ENCODE results near the gene ADGRA1.

The ADGRA1 gene

GRCh38 chr10:133075346-133076137 lies 12.2 kb upstream of the ADGRA1 start:
- DNase-seq (ENCODE audit: low read depth, low spot score) = no peak

GRCh38 chr10:133076274-133077038 lies 11.3 kb upstream of the ADGRA1 start:
- DNase-seq (ENCODE audit: low read depth, low spot score) = no peak

DNA sequence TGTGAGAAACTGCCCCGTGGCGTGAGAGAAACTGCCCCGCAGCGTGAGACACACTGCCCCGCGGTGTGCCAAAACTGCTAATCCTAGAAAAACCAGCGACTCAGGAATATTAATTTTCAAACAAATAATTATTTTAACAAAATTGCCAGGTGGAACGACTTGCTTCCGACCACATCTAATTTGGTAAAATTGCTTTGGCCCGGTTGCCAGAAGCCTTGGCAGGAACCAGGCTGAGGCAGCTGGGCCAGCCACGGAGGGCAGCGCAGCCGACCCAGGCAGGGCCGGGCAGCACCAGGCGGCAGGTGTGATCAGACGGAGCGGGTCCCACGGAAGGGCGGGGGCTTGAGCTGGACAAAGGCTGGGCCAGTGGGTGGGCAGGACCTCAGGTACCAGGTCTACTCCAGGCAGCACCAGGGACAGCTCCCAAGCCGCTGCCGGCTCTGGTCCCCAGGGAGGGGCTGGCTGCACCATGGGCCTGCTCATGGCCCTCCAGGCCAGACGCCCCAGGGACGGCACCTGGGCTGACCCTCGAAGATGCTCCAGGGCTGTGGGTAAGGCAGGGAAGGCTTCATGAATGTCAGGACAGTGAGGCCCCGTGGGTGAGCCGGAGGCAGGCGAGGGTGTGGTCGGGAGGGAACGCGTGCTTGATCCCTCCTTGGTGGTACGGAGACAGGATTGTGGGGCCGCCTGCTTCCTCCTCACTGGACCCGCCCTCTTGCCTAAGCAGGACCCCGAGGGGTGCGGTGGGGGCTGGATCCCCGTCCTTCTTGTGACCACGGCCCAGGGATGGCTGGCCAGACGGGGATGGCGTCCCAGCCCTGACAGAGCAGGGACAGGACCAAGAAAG lies 7.7 kb upstream of the ADGRA1 start:
- DNase-seq (ENCODE audit: low read depth, low spot score) = no peak

- no peak for DNase-seq (ENCODE audit: low read depth, low spot score)
These were observed 7.1 kb upstream of the ADGRA1 start for GRCh38 chr10:133080683-133081040.

- no peak for DNase-seq (ENCODE audit: low read depth, low spot score)
These were observed 6.1 kb upstream of the ADGRA1 start for GRCh38 chr10:133081636-133082035.

DNA sequence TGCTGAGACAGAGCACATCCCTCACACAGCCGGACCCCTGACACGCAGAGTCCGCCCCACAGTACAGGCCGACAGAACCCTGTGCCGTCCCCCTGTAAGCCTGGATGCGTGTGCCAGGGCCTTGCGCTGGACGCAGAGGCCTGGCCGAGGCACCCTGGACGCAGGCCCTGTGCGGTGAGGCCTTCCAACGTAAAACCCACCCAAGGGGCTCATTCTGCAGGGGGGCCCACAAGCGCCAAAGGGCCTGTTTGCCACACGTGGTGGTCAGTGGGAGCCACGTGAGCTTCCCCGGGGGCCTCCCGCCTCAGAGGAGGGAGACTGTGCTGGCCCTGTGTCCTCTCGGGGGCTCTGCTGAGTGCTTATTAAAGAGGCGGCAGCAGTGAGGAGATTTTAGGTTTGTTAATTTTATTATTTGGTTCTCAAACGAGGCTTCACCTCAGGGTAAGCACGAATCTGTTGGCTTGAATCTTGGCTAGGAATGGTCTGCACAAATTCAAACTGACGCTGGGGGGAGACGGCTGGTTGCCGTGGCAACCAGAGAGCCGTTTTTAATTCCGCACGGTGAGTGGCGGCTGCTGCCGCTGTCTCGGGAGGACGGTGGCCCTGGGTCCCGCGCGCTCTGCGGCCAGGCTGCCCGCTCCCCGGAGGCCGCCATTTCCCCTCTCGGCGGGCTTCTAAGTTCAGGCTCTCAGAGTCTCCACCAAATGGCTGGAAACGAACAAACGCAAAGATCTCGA lies 4.9 kb upstream of the ADGRA1 start:
- DNase-seq (ENCODE audit: low read depth, low spot score) = no peak

- no peak for DNase-seq (ENCODE audit: low read depth, low spot score)
These were observed 4.2 kb upstream of the ADGRA1 start for GRCh38 chr10:133083422-133084100.

- DNase-seq (ENCODE audit: low read depth, low spot score) = no peak
These were observed 3.2 kb upstream of the ADGRA1 start for GRCh38 chr10:133084491-133084890.

DNA sequence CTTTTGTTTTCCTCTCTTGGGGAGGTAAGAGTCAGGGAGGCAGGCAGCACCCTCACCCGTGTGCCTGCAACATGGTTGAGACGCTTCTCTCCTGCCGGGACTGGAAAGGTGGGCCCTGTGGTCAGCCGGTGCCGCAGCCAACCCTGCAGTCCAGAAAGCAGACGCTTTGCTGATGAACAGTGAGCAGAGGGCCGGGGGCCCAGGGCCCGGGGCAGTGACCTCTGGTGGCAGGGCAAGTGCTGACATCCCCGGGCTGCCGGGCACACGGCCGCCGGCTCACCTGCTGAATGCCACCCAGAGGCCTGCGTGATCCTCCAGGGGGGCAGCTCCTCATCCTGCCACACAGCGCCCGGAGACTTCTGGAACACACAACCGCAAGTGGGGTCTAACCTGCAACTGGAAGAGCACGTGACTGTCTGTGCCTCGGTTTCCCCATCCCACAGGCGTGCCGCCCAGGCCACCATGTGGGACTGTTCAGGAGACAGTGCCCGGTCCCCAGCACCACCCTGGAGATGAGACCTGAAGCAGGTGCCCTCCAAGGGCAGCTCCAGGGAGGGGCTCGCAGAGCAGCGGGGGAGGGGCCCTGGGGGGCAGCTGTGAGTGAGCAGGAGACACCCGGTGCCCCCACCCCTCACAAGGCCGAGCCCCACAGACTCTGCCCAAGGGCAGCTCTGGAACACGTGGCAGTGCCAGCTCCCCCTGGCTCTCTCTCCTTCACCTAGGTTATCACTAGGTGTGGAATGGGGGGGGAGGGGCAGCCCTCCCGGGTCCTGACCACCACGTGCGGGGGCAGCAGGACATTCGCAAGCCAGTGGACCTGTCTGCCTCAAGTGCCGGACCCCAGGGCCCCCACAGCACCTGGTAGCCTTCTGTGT lies 2.2 kb upstream of the ADGRA1 start:
- DNase-seq (ENCODE audit: low read depth, low spot score) = no peak

DNA sequence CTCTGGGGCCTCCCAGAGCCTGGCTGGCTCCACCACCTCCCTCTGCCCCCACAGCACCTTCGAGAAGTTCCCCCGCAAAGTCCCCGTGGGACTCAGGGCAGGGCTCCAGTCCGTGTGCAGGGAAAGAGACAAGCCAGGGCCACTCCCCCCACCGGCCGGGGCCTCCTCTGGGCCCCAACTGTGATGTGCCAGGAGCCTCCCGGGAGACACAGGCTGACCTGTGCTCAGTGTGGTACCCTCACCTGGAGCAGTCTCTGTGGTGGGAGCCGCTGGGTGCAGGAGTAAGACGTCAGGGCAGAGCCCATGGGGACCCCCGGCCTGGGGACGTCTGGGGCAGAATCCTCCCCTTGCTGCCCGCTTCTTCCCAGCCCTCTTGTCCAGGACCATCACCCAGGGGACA lies 1.5 kb upstream of the ADGRA1 start:
- DNase-seq (ENCODE audit: low read depth, low spot score) = no peak

GRCh38 chr10:133087045-133087678 lies 562 bp upstream of the ADGRA1 start:
- DNase-seq (ENCODE audit: low read depth, low spot score) = no peak

DNA sequence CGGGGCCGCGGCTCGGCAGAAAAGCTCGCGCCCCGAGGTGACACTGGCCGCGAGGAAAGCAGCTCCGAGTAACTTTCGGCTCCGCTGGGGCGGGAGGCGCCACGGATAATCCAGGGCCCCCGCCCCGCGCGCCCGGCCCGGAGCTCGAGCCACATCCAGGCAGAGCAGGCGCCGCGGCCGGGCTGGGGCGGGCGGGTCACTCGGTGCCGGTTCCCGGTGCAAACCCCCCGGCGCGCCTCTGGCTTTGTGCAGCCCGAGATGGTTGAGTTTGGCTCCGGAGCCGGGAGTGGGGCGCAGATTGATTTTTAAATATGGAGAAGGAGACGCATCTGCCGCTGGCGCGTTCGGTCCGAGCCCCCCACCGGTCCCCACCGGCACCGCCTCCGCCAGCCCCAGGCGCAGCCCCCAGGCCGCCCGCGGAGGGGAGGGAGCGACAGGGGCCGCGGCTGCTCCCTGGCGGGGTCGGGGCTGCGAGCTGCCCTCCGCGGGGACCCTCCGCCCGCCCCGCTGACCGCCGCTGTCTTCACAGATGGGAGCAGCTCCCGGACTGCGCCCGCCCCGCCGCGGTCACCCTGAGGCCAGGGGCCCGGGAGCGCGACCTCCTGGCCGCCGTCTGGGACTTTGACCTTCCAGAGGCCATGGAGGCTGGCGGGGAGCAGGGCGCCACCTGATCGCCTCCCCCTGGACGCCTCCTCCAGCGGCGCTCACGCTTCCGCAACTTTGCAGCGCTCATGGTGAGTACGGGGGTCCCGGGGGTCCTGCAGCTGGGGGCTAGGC lies 643 bp downstream of the ADGRA1 start:
- DNase-seq (ENCODE audit: low read depth, low spot score) = no peak

DNA sequence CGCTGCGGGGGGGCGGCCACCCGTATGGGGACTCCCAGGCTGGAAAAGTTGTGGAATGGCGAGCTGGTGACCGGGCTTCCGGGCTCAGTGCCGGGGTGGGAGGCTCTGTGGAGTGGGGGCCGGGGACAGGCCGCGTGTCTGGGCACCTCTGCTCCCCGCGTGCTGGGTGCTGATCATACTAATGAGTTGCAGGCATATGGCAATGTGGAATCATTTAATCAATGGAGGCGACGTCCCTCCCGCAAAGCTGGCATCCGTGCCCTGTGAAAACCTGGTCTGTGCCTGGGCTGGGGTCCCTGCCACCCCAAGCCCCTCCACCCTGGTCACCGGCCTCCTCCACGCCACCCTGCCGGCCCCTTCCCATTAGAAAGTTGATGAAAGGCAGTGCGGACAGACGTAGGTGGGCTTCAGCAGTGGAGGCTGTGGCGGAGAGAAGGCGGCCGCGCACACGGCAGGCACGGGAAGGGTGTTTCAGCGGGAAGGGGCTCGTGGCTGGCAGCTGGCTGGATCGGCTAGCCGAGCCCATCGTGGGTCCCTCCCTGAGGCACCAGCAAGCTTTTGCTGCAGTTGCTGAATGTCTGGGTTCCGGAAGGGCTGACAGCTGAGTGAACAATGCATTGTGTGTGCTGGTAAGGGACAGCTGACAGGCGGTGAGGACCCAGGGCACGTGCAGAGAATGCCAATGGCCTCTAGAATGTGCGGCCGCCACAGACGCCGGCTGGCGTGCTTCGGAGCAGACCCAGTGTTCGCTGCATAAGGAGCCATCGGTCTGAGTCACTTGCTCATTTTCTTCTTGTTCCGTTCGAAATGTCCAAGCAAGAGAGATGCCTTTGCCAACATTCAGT lies 1.5 kb downstream of the ADGRA1 start:
- no peak for DNase-seq (ENCODE audit: low read depth, low spot score)

- no peak for DNase-seq (ENCODE audit: low read depth, low spot score)
These were observed 2.4 kb downstream of the ADGRA1 start for GRCh38 chr10:133090101-133090500.

- DNase-seq (ENCODE audit: low read depth, low spot score) = no peak
These were observed 2.9 kb downstream of the ADGRA1 start for GRCh38 chr10:133090654-133091053.

DNA sequence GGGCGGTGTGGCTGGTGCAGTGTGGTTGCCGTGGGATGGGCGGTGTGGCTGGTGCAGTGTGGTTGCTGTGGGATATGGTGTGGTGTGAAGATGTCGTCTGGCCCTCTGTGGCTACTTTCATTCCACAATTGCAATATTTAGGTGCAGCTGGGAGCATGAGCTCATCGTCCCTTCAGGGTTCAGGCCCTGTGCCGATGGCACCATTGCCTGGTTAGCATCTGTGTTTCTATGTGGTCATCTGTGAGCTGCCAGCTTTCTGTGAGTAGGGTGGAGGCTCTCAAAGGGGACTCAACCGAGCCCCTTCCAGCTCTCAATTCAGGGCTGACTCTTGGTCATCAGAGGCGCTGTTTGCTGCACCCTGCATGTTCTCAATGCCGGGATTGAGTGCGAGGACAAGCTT lies 3.6 kb downstream of the ADGRA1 start:
- no peak for DNase-seq (ENCODE audit: low read depth, low spot score)

DNA sequence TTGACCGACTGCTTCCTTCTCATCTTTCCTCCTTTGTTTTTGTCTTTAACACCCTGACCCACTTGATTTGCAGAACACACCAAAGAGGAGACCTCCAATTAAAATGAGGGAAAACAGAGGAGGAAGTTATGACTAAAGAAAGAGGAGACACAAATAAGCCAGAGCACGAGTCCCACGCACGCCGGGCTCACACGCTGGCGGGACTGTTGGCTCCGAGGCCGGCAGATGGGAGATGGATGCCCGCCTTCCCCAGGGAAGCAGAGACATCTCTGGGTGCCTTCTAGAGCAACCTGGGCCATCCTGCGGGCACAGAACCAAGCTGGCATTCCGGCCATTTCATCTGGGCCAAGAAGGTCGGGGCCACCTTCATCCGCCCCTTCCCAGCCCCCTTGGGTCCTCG lies 5.6 kb downstream of the ADGRA1 start:
- DNase-seq (ENCODE audit: low read depth, low spot score) = no peak

- no peak for DNase-seq (ENCODE audit: low read depth, low spot score)
These were observed 6.6 kb downstream of the ADGRA1 start for GRCh38 chr10:133094286-133094685.

Measured in activated CD4-positive, CD25-positive, alpha-beta regulatory T cell treated with anti-CD3 and anti-CD28 coated beads, Interleukin-2, amount 50 U/mL, for 16 hours (primary cell).